HG03457 (cell line): ENCODE measurements around the gene SLC27A2.
"Not testable (repeated sequence)": the region's sequence is repeated elsewhere in the genome, so short reads cannot be mapped to it uniquely, and the experiment has no call there.

Experiments
- ATAC-seq: cut with Tn5 transposase; IDR thresholded peaks from one replicate; pipeline ENCODE4 v1.9.1; 2021; ENCODE audit warnings: moderate number of reproducible peaks; ENCODE audit not compliant: unreplicated experiment

Gene SLC27A2

GRCh38 chr15:50181969-50182218 lies at the start of gene SLC27A2:
Gene SLC27A2, plus strand, starts transcription at chr15:50182196. Its CDS starts 232 bp downstream, at chr15:50182428.
- no peak for ATAC-seq

GRCh38 chr15:50132251-50132984 lies 49.6 kb upstream of the SLC27A2 start:
- ATAC-seq, result not testable (repeated sequence)

- ATAC-seq, result peak; percentile 59
These were observed 47.4 kb upstream of the SLC27A2 start for GRCh38 chr15:50134524-50135024.

GRCh38 chr15:50135031-50135551 lies 46.9 kb upstream of the SLC27A2 start:
- ATAC-seq, result peak; percentile 55

- no peak for ATAC-seq
These were observed 44.6 kb upstream of the SLC27A2 start for GRCh38 chr15:50137330-50137761.

- ATAC-seq, result no peak
These were observed 44.1 kb upstream of the SLC27A2 start for GRCh38 chr15:50137893-50138292.

- ATAC-seq, result no peak
These were observed 43.6 kb upstream of the SLC27A2 start for GRCh38 chr15:50138391-50138790.

GRCh38 chr15:50140098-50140497 lies 41.9 kb upstream of the SLC27A2 start:
- no peak for ATAC-seq

- ATAC-seq, result no peak
These were observed 41.0 kb upstream of the SLC27A2 start for GRCh38 chr15:50140983-50141382.

- no peak for ATAC-seq
These were observed 40.1 kb upstream of the SLC27A2 start for GRCh38 chr15:50141856-50142255.

GRCh38 chr15:50143255-50143860 lies 38.6 kb upstream of the SLC27A2 start:
- no peak for ATAC-seq

GRCh38 chr15:50144341-50145120 lies 37.5 kb upstream of the SLC27A2 start:
- ATAC-seq, result no peak

- no peak for ATAC-seq
These were observed 36.5 kb upstream of the SLC27A2 start for GRCh38 chr15:50145451-50145872.

- ATAC-seq, result no peak
These were observed 35.4 kb upstream of the SLC27A2 start for GRCh38 chr15:50146632-50147031.

- no peak for ATAC-seq
These were observed 33.5 kb upstream of the SLC27A2 start for GRCh38 chr15:50148362-50148963.

GRCh38 chr15:50149090-50149489 lies 32.9 kb upstream of the SLC27A2 start:
- no peak for ATAC-seq

GRCh38 chr15:50150349-50150748 lies 31.6 kb upstream of the SLC27A2 start:
- no peak for ATAC-seq

GRCh38 chr15:50150851-50151250 lies 31.1 kb upstream of the SLC27A2 start:
- no peak for ATAC-seq

- no peak for ATAC-seq
These were observed 30.5 kb upstream of the SLC27A2 start for GRCh38 chr15:50151476-50151875.

- not testable (repeated sequence) for ATAC-seq
These were observed 23.8 kb upstream of the SLC27A2 start for GRCh38 chr15:50158236-50158635.
